Heart right ventricle (tissue), 16 donors: Measurements from ENCODE around the gene CTDP1. TPM values are rescaled to one million over a fixed set of nuclear protein-coding genes. Genes with fewer than 3 reads are reported as not detected.
A peak's percentile ranks its signal among the peaks of the same experiment; 100 is the strongest.
"Not testable (repeated sequence)": the region's sequence is repeated elsewhere in the genome, so short reads cannot be mapped to it uniquely, and the experiment has no call there.

ENCODE experiments used
- ATAC-seq, 8 donors: fragments of 200-7000 bp; cut with Tn5 transposase; one replicate each; pipeline ENCODE4 v1.9.1; 2020; ENCODE audit warnings: mild to moderate bottlenecking in 8 of 8, moderate library complexity in 8 of 8, moderate number of reproducible peaks in 1 of 8
- DNase-seq, 2 donors: peaks; one replicate each; pipeline ENCODE4 v3.0.0-alpha.2; 2020
- H3K27ac ChIP-seq, 10 donors: fragments of 200-600 bp; sonication (generic) in 2 of 10; one replicate each; pipeline versions ENCODE4 v1.5.0 to v1.8.0; 2020 to 2022; ENCODE audit warnings: mild to moderate bottlenecking in 3 of 10
- H3K27me3 ChIP-seq, 7 donors: fragments of 200-600 bp; one replicate each; pipeline ENCODE4 v1.8.0; 2021 to 2022; ENCODE audit warnings: mild to moderate bottlenecking in 2 of 7
- H3K36me3 ChIP-seq, 9 donors: fragments of 200-600 bp; sonication (generic) in 1 of 9; one replicate each; pipeline versions ENCODE4 v1.5.0 to v1.8.0; 2020 to 2022; ENCODE audit warnings: mild to moderate bottlenecking in 2 of 9
- H3K4me1 ChIP-seq, 9 donors: fragments of 200-600 bp; sonication (generic) in 1 of 9; one replicate each; pipeline versions ENCODE4 v1.5.0 to v1.8.0; 2020 to 2022; ENCODE audit warnings: mild to moderate bottlenecking in 4 of 9
- H3K4me3 ChIP-seq, 10 donors: fragments of 200-600 bp; sonication (generic) in 2 of 10; one replicate each; pipeline versions ENCODE4 v1.5.0 to v1.8.0; 2020 to 2022; ENCODE audit warnings: mild to moderate bottlenecking in 7 of 10, moderate library complexity in 2 of 10
- H3K9me3 ChIP-seq, 11 donors: fragments of 200-600 bp in 10 of 11; sonication (generic) in 2 of 11; one replicate each; pipeline versions ENCODE4 v1.5.0 to v1.8.0; 2013 to 2022; ENCODE audit warnings: mild to moderate bottlenecking in 2 of 11, control low read depth in 1 of 11, moderate library complexity in 1 of 11
- WGBS, 2 donors: extraction: QIAGEN DNeasy Blood & Tissue Kit; methylation state at CpG; one replicate each; pipeline ENCODE4 v1.1.7; 2013; ENCODE audit warnings: inconsistent platforms in 1 of 2; 5-methylcytosine and 5-hydroxymethylcytosine counted together
- intact Hi-C, 10 donors: fragments of 100-400 bp; cut with DNase I; formaldehyde crosslinking; loops; one replicate each; pipeline versions ENCODE4 v1.11.1 to v1.14.2; 2022
- polyA plus RNA-seq, 2 donors: library from polyadenylated mRNA; stranded (reverse); fragments of 200-250 nt; gene quantifications; one replicate each; pipeline ENCODE4 v1.2.3, GENCODE V29; 2013
- total RNA-seq, 10 donors: library from RNA; stranded (reverse); fragmentation: NEBNext Ultra II Directional in 3 of 10; extraction: Animal tissue kit (Norgen Biotek cat#: 25700) in 3 of 10; gene quantifications; one replicate each; pipeline versions ENCODE4 v1.2.1 to v1.2.4, GENCODE V29; 2021 to 2023
- TF ChIP-seq, protein P1 (sequence below), 9 donors: fragments of 200-600 bp; sonication (generic) in 2 of 9; IDR thresholded peaks; one replicate each; pipeline versions ENCODE4 v1.5.0 to v1.8.0; 2021 to 2022; ENCODE audit warnings: antibody characterized with exemption in 9 of 9, mild to moderate bottlenecking in 5 of 9, moderate library complexity in 1 of 9
- donor health status: Arrhythmogenic right ventricular cardiomyopathy.
- donor health status: ischemic (EF 13 %, LVEDD 7.1; RV severe dilation, severe dysfunction).
- donor health status: healthy with polysubstance abuse.
- donor health status: DM: no; HTN: yes; CAD: no.
- donor health status: DM: no; HTN: no; CAD: no.
- donor health status: ischemic (EF 25% LVEDD 6.9; RV normal size, moderate dysfunction).
- donor health status: ischemic (EF 25% LVEDD 5.7; RV mildly dilated, moderate dysfunction).
- donor health status: healthy.
- donor health status: DM: yes; HTN: yes; CAD: no.
- donor health status: Ischemic cardiomyopathy.
- donor health status: ischemic (EF 35%, LVEDD 5.7; RV mildly dilated, moderate dysfunction).
- donor health status: nonischemic (EF 11% LVEDD 7.7; RV severe dilation, severe dysfunction).
- donor health status: DM: yes; HTN: yes; CAD: no.
- donor health status: PGD.
- donor health status: ischemic (EF 29% LVEDD 5.4; RV normal size, mild dysfunction).
- donor health status: nonischemic (EF 23%, LVEDD 6.1; RV moderate dilation, normal function).

Gene CTDP1
- total and polyA plus RNA-seq, 12 donors, result 6.8 to 12.5 (median 9.3) TPM

DNA sequence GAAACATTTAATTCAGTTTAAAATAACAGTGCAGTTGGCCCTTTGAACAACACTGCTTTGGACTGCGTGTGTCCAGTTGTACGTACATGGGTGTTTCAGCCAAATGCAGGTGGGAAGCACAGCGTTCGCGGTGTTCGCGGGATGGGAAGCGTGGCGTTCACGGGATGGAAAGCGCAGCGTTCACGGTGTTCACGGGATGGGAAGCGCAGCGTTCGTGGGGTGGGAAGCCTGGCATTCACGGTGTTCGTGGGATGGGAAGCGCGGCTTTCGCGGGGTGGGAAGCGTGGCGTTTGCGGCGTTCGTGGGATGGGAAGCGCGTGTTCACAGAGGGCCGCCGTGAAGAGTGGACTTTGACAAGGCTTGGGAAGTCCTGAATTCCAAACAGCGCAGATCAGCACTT lies 47.6 kb downstream of the CTDP1 start:
- H3K9me3 ChIP-seq, result peaks cover 0 to 26% (median 10%) of the 10 kb centered on the region in 11 donors
- DNase-seq (no peak), ATAC-seq (no peak)
- peaks cover 0 to 90% (median 28%) of the 10 kb centered on the region in 9 donors for H3K36me3 ChIP-seq
- H3K4me1 ChIP-seq, result no peaks in the 10 kb centered on the region
- no peaks in the 10 kb centered on the region for H3K27me3 ChIP-seq
- no peak overlapping the region for H3K27ac ChIP-seq
- H3K4me3 ChIP-seq, result no peak overlapping the region
- WGBS, 2 donors, result 96 to 98% methylated on average over 33 of the region's 33 CpGs
- intact Hi-C loops, result no loop called here
- TF ChIP-seq, protein P1, sequence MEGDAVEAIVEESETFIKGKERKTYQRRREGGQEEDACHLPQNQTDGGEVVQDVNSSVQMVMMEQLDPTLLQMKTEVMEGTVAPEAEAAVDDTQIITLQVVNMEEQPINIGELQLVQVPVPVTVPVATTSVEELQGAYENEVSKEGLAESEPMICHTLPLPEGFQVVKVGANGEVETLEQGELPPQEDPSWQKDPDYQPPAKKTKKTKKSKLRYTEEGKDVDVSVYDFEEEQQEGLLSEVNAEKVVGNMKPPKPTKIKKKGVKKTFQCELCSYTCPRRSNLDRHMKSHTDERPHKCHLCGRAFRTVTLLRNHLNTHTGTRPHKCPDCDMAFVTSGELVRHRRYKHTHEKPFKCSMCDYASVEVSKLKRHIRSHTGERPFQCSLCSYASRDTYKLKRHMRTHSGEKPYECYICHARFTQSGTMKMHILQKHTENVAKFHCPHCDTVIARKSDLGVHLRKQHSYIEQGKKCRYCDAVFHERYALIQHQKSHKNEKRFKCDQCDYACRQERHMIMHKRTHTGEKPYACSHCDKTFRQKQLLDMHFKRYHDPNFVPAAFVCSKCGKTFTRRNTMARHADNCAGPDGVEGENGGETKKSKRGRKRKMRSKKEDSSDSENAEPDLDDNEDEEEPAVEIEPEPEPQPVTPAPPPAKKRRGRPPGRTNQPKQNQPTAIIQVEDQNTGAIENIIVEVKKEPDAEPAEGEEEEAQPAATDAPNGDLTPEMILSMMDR (IDR thresholded peaks at IDR 0.05), result no peak

DNA sequence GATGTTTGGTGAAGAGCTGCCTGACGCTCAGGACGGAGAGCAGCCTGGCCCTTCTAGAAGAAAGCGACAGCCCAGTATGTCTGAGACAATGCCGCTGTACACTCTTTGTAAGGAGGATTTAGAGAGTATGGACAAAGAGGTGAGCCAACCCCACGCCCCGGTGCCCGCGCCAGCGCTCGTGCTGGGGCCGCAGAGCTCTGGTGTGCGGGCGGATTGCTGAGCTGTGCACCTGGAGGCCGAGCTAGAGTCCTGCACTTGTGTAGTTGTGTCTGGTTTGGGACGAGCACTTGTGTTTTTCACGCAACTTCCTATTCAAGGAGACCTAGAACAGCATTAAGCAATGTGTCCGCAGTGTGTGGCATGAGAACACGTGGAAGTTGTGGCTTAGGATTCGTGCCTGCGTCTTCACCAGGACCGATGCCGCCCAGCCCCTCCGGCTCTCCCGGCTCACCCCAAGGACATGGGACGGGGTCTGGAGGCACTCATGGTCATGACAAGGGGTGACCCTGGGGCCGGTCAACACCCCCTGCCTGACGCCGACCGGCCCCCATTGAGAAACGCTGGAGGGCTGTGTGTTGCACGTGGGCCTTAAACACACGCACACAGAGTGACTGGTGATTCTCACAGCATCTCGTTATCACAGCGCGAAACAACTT lies 49.5 kb downstream of the CTDP1 start:
- Histone ChIP-seq H3K9me3 (peaks cover 0 to 45% (median 10%) of the 10 kb centered on the region in 11 donors), H3K4me1 (no peaks in the 10 kb centered on the region), H3K27ac (no peak overlapping the region), H3K36me3 (peaks cover 0 to 89% (median 35%) of the 10 kb centered on the region in 9 donors), H3K27me3 (no peaks in the 10 kb centered on the region), H3K4me3 (no peak overlapping the region)
- WGBS, 2 donors, result 96 to 98% methylated on average over 35 of the region's 35 CpGs
- DNase-seq, result no peak
- TF ChIP-seq, protein P1 (IDR thresholded peaks at IDR 0.05), result no peak
- intact Hi-C loops, result no loop called here
- ATAC-seq, result peak in 1 of 8 donors; percentile 35

DNA sequence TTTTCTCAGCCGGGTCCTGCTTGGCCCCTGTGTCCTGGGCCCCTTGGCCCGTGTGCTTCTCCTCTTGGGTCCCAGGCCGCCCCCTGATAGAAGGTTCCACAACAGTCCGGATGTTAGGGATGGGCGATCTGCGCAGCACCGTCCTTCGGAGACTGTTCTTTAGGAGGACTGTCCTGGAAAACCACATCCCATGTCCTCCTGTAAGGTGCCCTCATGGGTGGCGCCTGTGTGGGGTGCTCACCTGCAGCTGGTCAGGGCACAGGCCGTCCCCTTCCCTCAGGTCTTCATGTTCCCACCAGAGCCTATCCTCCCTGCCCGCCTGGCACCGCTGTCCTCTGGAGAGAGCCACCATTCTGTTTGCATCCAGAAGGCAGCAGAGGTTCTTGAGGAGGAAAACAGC lies 50.0 kb downstream of the CTDP1 start:
- Histone ChIP-seq H3K27me3 (no peaks in the 10 kb centered on the region), H3K9me3 (peaks cover 0 to 50% (median 10%) of the 10 kb centered on the region in 11 donors), H3K4me1 (no peaks in the 10 kb centered on the region), H3K4me3 (no peak overlapping the region), H3K27ac (no peak overlapping the region), H3K36me3 (peaks cover 0 to 89% (median 41%) of the 10 kb centered on the region in 9 donors)
- 97 to 98% methylated on average over 12 of the region's 12 CpGs for whole genome bisulfite sequencing, 2 donors
- TF ChIP-seq, protein P1 (IDR thresholded peaks at IDR 0.05), result no peak
- DNase-seq (no peak), ATAC-seq (no peak)
- intact Hi-C loops, result no loop called here

DNA sequence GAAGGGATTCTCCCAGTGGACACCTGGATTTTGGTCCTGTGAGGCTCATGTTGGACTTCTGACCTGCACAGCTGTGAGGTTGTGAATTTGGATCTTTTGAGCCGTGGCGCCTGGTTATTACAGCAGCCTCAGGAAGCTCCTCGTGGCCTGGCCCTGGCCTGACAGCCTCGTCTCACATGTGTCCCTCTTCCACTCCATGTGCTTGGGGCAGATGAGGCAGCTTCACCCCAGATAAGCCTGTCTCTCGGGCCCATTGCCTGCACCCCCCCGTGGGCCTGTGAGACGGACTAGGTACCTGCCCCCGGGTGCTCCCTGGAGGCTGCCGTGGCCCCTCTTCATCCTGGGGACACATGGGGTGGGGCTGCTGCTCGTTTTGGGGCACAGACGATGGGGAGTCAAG lies 51.2 kb downstream of the CTDP1 start:
- Histone ChIP-seq H3K4me3 (no peak overlapping the region), H3K9me3 (peaks cover 0 to 59% (median 10%) of the 10 kb centered on the region in 11 donors), H3K27me3 (no peaks in the 10 kb centered on the region), H3K4me1 (no peaks in the 10 kb centered on the region), H3K36me3 (peaks cover 0 to 89% (median 47%) of the 10 kb centered on the region in 9 donors), H3K27ac (no peak overlapping the region)
- TF ChIP-seq, protein P1 (IDR thresholded peaks at IDR 0.05), result no peak
- no peak for ATAC-seq
- intact Hi-C loops, result no loop called here
- no peak for DNase-seq
- WGBS, 2 donors, result 96% methylated on average over 11 of the region's 11 CpGs

DNA sequence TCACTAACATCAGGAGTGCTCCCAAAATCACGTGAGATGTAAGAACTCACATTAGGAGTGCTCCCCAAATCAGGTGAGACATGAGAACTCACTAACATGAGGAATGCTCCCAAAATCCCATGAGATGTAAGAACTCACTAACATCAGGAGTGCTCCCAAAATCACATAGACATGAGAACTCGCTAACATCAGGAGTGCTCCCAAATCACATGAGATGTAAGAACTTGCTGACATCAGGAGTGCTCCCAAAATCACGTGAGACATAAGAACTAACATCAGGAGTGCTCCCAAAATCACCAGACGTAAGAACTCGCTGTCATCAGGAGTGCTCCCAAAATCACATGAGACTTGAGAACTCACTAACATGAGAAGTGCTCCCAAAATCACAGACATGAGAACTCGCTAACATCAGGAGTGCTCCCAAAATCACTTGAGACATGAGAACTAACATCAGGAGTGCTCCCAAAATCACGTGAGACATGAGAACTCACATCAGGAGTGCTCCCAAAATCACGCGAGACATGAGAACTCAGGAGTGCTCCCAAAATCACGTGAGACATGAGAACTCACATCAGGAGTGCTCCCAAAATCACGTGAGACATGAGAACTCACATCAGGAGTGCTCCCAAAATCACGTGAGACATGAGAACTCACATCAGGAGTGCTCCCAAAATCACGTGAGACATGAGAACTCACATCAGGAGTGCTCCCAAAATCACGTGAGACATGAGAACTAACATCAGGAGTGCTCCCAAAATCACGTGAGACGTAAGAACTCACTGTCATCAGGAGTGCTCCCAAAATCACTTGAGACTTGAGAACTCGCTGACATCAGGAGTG lies 52.5 kb downstream of the CTDP1 start:
- H3K36me3 ChIP-seq, result peaks cover 0 to 96% (median 51%) of the 10 kb centered on the region in 9 donors
- ATAC-seq, DNase-seq, H3K27ac ChIP-seq, H3K4me1 ChIP-seq, H3K4me3 ChIP-seq, H3K27me3 ChIP-seq, intact Hi-C loops: not testable (repeated sequence)
- peaks cover 0 to 59% (median 10%) of the 10 kb centered on the region in 11 donors for H3K9me3 ChIP-seq
- WGBS, 2 donors, result 98 to 99% methylated on average over 16 of the region's 17 CpGs
